ENCODE measurements around the gene AMZ1.

GRCh38 chr7:2723138-2723850 is 35.3 kb downstream of the AMZ1 start:
- TF ChIP-seq CTCF (IDR thresholded peaks at IDR 0.05) (no peak), EP300 (IDR thresholded peaks at IDR 0.05; ENCODE audit: low read depth) (no peak), POLR2A (IDR thresholded peaks at IDR 0.05) (no peak), POLR2AphosphoS5 (IDR thresholded peaks at IDR 0.05) (no peak)
